Measurements from ENCODE around the gene TAF13.

DNA sequence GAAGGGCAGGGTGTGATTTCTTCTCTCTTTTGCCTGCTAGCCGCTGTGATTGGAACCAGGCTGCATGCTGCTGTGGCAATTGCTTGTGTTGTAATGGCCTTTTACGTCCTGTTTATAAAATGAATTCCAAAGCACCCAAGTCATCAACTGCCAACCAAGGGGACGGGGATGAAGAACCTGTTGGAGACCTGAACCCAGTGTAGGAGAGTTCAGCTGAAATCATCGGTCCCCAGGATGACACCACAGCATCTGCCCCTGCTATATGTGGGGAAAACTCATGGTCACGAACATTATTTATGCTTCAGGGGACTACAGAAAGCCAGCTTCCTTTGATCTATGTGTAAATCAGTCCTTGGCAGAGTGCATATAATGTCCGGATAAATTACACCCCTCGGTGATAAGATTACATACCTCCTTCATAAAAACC, 18.6 kb upstream of the TAF13 start:
- TF ChIP-seq POLR2AphosphoS5 (IDR thresholded peaks at IDR 0.05) (no peak), POLR2A (IDR thresholded peaks at IDR 0.05) (no peak)
- TF ChIP-seq, protein P1, sequence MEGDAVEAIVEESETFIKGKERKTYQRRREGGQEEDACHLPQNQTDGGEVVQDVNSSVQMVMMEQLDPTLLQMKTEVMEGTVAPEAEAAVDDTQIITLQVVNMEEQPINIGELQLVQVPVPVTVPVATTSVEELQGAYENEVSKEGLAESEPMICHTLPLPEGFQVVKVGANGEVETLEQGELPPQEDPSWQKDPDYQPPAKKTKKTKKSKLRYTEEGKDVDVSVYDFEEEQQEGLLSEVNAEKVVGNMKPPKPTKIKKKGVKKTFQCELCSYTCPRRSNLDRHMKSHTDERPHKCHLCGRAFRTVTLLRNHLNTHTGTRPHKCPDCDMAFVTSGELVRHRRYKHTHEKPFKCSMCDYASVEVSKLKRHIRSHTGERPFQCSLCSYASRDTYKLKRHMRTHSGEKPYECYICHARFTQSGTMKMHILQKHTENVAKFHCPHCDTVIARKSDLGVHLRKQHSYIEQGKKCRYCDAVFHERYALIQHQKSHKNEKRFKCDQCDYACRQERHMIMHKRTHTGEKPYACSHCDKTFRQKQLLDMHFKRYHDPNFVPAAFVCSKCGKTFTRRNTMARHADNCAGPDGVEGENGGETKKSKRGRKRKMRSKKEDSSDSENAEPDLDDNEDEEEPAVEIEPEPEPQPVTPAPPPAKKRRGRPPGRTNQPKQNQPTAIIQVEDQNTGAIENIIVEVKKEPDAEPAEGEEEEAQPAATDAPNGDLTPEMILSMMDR (IDR thresholded peaks at IDR 0.05): no peak

Data from prostate gland (tissue), 2 donors.